Hippocampal formation (tissue), 2 donors: Measurements from ENCODE around the gene HYAL1.
"Not testable (repeated sequence)": the region's sequence is repeated elsewhere in the genome, so short reads cannot be mapped to it uniquely, and the experiment has no call there.

Experiments used
- DNase-seq, 2 donors: peaks; one replicate each; lab custom pipeline; 2025; lab: John Stamatoyannopoulos, UW

The HYAL1 gene

DNA sequence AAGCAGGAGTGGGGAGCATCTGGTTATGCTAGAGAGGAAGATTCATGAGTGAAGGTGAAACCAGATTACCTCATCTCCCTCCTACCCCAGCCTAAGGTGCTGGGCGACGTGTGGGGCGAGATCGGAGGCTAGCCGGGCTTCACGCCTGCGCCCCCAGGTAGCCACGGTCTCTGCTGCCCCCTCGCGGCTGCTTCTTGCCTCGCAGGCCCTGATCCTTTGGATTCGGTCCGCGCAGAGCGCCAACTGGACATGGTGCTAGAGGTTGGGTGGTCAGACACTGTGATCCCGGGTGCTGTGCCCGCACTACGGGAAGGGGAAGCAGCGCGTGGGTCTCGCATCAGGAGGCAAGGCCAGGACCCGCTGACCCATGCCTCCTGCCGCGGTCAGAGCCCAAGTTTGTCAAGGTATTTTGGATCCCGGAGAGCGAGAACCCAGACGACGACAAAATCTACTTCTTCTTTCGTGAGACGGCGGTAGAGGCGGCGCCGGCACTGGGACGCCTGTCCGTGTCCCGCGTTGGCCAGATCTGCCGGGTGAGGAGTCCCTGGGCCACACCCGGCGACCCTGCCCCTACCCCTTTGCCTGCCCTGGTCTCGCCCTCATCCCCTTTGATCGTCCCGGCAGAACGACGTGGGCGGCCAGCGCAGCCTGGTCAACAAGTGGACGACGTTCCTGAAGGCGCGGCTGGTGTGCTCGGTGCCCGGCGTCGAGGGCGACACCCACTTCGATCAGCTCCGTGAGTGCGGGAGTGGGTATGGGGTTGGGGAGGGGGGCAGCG, 30.3 kb downstream of the HYAL1 start:
- DNase-seq, result peak; percentile 70 to 83

DNA sequence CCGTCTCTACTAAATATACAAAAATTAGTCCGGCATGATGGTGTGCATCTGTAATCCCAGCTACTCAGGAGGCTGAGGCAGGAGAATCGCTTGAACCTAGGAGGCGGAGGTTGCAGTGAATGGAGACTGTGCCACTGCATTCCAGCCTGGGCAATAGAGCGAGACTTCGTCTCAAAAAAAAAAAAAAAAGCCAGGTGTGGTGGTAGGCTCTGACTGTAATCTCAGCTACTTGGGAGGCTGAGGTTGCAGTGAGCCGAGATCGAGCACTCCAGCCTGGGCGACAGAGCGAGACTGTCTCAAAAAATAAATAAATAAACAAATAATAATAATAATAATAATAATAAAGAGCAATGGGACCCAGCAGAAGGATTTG, 30.9 kb downstream of the HYAL1 start:
- not testable (repeated sequence) for DNase-seq

DNA sequence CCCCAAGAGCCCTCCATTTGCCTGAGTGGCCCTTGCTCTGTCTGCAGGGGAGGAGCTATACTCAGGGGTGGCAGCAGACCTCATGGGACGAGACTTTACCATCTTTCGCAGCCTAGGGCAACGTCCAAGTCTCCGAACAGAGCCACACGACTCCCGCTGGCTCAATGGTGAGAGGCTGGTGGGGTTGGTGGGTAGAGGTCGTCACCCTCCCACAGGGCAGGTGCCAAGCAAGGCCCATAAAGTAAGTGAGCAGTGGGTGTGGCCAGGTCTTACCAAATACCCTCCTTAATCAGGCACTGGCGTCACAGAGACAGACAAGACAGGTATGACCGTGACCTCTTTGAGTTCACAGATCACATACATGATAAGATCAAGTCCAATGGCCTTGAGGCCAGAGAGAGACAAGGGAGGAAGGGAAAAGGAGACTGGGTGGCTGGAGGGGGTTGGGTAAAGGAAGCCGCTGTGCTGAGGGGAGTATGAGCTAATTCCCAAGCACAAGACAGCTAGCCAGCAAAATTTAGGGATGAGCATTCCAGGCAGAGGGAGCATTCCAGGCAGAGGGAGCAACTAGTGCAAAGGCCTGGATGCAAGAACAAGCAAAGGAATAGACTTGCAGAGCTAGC, 31.9 kb downstream of the HYAL1 start:
- no peak for DNase-seq

DNA sequence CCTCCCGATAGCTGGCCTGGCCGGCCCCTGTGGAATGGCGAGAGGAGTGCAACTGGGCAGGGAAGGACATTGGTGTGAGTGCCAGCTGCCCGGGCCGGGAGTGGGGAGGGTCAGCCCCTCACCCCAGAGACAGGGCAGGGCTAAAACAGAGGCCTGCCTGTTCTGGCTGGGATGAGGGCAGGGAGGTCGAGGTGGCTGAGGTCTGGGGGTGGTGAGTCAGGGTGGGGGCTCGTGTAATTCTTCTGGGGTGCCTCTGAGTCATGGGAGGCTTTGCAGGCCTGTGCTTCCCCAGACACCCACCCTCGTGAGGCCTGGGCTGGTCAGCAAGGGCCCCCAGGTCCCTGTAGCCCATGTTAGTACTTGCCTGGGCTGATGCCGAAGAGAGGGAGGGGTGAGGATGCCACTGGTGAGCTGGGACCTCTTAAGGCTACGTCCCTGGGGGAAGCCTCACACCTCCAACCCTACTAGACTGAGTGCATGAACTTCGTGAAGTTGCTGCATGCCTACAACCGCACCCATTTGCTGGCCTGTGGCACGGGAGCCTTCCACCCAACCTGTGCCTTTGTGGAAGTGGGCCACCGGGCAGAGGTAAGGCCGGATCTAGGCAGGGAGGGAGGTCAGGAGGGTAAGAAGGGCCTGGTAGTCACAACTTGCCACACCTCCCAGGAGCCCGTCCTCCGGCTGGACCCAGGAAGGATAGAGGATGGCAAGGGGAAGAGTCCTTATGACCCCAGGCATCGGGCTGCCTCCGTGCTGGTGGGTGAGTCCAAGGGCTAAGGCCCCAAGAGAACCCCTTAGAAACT, 32.8 kb downstream of the HYAL1 start:
- no peak for DNase-seq

DNA sequence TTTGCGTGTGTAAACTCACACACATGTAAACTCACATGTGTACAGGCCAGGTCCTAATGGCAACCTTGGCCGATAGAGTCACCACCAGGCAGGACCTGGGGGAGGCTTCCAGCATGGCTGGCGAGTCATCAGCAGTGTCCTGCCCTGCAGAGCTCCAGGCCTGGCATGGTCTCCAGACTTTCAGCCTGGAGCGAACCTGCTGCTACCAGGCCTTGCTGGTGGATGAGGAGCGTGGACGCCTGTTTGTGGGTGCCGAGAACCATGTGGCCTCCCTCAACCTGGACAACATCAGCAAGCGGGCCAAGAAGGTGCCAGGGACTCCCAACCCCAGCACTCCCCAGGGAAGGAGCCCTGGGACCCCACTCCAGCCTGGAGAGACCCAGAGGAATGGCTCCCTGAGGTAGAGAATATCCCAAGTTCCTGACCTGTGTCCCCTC, 33.4 kb downstream of the HYAL1 start:
- no peak for DNase-seq

DNA sequence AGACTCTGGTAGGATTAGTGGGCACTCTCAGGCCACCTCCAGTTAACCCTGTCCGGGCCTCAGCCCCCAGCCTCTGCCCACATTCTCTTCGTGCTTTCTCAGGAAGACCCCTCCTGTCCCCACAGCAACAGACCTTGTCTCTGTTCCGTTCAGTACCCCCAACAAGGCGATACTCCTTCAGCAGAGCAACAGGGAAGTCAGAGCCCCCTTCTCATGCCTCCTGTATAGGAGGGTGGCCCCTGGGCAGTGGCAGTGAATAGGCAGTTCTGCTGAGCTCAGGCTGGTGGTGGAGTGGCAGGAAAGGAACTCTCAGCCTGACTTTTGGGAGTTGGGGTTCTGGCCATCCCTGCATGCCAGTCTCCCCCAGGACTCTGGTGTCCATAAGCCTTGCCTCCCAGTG, 33.9 kb downstream of the HYAL1 start:
- DNase-seq, result no peak

DNA sequence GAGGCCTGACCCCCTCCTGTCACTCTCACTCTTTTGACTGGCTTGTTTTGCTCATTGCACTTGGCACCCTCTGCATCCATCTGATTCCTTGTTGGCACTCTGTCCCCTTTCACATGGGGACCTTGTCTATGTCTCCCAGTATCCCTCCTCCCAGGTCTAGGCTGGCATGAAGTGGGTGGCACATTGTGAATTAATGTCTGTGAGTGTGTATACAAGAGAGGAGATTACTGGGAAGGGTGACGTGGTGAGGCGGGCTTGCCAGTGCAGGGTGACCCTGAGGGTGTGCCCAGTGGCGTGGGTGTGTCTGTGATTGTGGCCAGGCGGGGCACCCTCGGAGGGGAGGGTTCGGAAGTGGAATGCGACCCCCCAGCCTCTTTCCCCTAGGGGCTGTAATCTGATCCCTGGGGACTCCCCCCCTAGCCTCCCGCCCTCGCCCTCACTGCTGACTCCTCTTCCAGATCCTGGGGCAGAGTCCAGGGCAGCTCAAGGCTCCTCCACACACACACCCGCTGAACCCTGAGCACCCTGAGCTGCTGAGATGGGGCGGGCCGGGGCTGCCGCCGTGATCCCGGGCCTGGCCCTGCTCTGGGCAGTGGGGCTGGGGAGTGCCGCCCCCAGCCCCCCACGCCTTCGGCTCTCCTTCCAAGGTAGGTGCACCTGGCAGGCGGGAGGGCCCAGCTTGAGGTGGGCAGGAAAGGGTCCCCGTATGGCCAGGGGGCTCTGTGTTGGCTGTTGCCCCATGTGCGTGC, 34.5 kb downstream of the HYAL1 start, which contains the start of gene SEMA3B:
TSS of gene SEMA3B (plus strand) at position 445 of the 749 bp plus-strand sequence. CDS start at position 539, 94 bp downstream.
- DNase-seq, result peak; percentile 38 to 66

DNA sequence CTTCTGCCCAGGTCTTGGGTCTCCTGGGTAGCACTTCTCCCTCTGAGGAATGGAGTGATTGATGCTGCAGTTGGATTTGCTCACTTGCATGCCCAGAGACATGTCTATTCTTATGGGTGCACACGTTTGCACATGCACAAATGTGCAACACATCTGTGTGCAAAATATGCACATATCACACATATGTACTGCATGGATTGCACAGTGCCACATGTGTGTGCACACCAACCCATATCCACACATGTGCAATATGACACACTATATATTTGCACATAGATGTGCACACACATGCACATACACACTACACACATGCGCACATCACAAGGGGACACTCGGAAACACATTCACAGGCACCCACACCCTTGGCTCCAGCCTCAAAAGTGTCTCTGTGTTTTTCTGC, 35.1 kb downstream of the HYAL1 start:
- no peak for DNase-seq

DNA sequence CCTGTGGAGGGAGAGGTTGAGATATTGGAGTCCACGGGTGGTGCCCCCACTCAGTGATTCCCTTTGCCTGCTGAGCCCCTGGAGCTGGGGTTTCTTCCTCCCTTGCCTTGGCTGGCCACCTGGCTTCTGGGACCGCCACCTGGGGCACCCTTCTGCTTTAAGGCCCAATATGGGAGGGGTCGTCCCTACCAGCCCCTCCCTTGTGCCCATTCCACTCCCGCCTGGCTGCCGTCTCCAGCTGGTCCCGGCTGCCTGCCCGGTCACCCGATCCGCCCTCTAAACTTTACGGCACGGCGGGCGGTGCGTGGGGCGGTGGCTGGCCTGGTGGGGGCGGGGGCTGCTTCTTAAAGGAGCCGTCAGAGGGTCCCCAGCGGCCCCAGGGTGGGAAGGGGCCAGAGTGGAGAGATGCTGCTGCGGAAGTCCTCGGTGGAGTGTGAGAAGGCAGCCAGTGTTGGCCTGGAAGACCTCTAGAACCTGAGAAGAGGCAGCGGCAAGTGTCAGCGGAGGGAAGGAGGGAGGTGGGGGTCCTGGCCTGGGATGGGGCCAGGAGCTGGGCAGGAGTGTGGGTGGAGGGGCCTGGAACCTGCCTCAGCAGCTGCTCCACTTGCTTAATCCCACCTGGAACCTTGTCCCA, 36.0 kb downstream of the HYAL1 start:
- DNase-seq, result peak; percentile 35 to 74

DNA sequence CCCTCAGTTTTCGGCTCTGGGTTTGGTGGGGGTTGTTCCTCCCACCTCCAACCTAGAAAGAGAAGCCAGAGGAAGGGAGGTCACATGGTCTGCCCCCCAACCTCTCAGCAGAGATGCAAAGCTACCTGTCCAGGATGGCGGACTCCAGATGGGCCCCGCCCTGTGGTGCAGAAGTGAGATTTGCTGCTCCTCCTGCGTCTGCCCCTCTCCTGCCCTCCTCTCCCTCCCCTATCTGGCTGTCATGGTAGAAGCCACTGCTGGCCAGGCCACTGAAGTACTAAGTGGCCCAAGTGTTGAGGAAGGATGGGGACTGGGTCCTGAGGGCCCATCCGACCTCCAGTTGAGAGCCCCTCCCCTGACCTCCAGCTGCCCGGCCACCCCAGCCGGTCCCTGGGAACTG, 36.5 kb downstream of the HYAL1 start:
- DNase-seq, result no peak

DNA sequence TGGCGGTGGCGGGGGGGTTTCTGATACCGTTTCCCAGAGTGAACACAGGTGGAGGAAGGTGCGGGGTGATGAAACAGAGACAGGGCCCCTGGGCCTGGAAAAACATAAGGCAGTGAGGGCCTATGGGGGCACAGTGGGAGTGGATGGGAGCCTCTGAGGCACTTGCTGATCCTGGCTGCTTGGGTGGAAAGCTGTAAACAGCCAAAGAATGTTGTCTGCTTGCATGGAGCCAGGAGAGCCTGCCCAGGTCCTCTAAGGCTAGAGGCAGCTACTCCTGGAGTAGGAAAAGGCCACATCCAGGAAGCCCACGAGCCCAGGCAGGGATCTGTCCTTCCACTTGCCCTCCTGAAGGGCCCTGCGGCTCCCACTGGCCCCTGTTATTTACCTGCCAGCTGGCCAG, 37.4 kb downstream of the HYAL1 start:
- DNase-seq, result no peak

DNA sequence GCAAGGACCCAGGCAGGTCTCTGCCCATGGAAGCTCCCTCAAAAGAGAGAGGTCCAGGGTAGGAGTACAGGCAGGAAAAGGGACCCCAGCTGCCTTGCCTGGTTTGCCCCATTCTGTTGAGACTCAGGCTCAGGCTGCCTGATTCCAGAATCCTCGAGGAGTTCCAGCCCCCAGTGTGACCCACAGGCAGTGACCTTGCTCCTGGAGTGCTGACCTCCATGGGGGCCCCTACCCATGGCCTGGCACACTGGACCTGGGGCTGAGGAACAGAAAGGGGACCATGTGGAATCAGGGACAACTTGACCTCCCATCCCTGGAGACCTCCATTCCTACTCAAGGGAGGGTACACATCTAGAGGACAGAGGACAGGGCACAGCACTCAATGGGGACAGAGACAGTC, 37.8 kb downstream of the HYAL1 start:
- DNase-seq, result no peak

DNA sequence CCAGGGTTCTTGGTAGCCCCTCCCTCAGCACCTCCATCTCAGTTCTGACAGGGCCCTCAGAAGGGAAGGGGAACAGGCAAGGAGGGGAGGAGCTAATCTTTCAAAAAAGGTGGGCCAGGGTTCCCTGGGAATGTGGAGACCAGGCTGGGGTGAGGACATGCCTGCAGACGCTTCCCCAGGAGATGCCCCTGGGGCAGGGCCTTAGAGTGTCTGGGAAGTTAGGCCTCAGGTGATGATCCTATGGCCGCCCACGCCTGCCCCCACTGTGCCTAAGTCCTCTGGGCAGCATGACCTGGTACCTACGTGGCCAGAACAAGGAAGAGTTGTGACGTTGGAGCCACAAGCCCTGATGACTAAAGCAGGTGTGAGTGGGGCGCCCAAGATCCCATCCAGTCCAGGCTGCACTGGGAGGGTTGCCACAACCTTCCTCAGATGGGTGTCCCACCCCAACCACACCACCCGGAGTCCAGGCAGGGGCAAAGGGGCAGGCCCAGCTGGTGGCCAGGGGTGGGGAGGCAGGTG, 38.3 kb downstream of the HYAL1 start:
- DNase-seq, result no peak

DNA sequence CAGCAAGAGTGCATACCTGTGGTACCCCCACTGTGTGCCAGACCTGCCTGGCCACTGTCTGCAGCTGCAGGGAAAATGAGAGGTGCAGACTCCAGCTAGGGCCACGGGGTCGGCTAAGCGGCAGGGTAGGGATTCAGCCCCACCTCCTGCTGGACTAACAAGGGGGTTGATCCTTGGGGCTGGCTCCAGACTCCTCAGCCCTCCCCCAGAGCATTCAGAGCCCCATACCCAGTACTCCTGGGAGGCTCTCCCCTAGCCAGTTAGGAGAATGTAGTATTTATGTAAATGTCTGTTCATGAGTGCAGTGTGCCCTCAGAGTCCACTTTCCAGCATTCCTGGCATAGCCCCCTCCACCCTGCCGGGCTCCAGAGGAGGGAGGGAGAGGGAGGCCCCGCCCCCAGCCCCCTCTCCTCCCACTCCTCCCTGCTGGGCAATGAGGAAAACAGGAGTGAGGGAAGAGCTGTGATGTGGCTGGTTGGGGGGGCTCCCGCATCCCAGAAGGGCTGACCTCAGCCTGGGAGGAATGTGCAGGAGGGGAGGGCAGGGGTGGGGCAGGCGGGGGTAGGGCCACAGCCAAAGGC, 38.9 kb downstream of the HYAL1 start:
- DNase-seq, result peak; percentile 71 to 86

DNA sequence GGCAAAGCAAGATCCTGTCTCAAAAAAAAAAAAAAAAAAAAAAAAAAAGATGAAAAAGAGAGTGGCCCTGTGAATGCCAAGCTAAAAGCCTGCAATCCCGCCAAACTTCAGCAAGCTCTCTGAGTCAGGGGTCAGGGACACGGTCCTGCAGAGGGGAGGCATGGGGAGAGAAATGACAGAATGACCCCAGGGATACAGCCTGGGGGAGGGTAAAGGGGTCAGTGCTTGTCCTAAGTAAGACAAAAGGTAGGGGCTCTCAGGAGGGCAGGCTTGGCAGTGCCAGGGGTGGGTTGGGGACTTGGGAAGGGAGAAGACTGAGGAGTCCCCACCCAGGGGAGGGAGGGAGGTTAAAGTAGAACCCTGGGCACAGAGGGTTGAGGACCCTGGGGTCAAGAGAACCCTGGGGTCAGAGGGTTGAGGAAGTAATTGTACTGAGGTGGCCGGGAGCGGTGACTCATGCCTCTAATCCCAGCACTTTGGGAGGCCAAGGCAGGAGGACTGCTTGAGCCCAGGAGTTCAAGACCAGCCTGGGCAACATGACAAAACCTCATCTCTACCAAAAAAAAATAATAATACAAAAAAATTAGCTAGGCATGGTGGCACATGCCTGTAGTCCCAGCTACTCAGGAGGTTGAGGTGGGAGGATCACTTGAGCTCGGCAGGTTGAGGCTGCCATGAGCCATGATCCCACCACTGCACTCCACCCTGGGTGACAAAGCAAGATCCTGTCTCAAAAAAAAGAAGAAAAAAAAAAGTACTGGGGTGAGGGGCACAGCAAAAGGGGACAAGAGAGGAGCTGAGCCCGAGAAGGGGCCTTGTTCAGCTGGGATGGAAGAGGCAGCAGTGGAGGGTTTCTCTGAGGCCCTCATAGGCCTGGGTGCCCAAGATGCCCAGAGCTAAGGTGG, 39.6 kb downstream of the HYAL1 start:
- no peak for DNase-seq

DNA sequence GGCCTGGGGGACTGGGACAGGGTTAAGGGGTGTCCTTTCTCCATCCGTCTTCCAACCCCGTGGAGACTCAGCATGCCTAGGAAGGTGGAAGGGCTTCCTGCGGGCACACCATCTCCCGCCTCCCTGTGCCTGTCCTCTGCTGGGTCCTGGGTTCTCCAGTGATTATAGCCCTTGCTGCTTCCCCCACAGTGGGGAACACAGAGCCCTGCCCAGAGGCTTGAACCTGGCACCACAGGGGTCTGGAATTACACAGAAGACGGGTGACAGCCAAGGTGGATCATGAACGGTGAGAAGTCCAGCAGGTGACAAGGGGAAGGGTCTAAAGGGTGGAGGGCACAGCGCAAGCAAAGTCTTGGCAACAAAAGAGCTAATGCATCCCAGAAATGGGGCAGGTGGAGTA, 40.6 kb downstream of the HYAL1 start:
- DNase-seq, result no peak

DNA sequence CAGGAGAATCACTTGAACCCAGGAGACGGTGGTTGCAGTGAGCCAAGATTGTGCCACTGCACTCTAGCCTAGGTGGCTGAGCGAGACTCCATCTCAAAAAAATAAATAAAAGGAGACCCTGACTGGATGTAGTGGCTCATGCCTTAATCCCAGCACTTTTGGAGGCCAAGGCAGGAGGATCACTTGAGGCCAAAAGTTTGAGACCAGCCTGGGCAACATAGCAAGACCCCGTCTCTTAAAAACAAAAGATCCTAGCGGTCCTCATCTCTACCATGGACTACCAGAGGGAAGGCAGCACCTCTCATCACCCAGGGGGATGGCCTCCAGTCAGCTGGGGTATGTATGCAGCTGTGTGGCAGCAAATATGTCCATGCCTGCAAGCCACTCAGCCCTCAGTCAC, 41.2 kb downstream of the HYAL1 start:
- not testable (repeated sequence) for DNase-seq

DNA sequence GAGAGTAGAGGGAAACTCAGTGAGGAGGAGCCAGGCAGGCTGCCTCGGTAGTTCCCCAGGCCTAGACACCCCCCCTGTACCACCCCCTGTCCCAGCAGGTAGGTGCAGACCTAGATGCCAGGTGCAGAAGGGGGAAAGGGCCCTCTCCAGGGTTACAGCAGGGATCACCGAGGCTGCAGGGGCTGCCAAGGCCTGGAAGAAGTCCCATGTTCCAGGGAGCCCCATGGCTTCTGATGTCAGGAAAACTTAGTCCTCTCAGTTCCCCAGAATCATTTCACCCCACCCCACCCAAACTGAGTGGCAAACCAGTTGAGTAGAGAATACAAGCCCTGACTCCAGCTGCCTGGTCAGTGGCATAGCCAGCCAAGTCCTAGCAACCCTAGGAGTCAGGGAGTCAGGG, 41.9 kb downstream of the HYAL1 start:
- DNase-seq, result no peak

DNA sequence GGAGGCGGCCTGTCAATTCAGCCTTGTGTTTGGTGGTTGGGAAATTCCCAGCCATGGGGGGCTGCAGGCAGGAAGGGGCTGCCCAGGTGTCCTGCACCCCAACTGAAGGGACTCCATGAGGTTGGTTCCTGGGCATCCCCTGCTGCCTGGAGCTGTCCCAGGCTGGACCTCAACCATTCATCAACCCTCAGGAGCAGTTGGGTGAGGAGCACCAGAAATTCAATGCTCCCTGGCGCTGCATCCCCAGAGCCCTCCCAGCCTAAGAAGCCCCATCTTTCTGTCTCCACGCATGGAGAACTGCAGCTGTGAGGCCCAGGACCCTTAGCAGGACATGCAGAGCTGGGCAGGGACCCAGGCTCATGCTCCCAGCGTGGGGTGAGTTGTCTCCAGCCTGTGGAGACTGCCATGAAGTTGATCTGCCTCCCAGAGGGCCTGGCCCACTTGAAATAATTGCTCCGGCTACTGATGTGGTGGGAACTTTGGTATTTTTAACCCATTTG, 42.4 kb downstream of the HYAL1 start:
- DNase-seq, result no peak
